NCI-H446 (cell line): Measurements from ENCODE around the gene SLC10A4.
A peak's percentile ranks its signal among the peaks of the same experiment; 100 is the strongest.
"Not testable (repeated sequence)": the region's sequence is repeated elsewhere in the genome, so short reads cannot be mapped to it uniquely, and the experiment has no call there.

Experiments used
- DNase-seq, 2 experiments: peaks; one replicate each; lab custom pipeline; 2025; lab: John Stamatoyannopoulos, UW

Gene SLC10A4, protein sequence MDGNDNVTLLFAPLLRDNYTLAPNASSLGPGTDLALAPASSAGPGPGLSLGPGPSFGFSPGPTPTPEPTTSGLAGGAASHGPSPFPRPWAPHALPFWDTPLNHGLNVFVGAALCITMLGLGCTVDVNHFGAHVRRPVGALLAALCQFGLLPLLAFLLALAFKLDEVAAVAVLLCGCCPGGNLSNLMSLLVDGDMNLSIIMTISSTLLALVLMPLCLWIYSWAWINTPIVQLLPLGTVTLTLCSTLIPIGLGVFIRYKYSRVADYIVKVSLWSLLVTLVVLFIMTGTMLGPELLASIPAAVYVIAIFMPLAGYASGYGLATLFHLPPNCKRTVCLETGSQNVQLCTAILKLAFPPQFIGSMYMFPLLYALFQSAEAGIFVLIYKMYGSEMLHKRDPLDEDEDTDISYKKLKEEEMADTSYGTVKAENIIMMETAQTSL

DNA sequence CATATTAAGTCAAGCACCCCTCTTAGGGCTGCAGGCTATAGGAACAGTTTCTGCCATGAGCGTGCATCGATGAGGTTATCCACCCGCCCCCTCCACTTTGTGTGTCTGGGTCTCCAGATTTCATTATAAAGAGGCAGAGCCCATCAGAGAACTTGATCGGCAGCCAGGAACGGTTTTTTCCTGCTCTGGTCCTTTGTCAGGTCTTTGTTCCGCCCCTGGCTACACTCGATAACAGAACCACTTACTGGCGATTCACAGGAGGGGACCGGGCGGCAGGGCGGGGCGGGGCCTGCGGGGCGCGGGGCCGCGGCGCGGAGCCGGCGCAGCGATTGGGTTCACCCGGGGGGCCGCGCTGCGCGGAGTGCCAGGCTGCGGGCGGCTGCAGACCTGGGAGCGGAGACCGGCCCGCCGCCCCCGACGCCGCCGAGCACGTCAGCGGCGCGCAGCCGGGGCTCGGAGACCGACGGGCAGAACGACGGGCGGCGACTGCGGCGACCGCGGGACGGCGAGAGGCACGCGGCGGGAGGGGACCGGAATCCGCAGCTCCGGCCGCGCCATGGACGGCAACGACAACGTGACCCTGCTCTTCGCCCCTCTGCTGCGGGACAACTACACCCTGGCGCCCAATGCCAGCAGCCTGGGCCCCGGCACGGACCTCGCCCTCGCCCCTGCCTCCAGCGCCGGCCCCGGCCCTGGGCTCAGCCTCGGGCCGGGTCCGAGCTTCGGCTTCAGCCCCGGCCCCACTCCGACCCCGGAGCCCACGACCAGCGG, at the start of gene SLC10A4:
Gene SLC10A4 (plus strand): TSS at position 338 of the 771 bp plus-strand sequence. CDS start 219 bp downstream, at position 557.
- peak in 1 of 2 experiments; percentile 23 for DNase-seq

DNA sequence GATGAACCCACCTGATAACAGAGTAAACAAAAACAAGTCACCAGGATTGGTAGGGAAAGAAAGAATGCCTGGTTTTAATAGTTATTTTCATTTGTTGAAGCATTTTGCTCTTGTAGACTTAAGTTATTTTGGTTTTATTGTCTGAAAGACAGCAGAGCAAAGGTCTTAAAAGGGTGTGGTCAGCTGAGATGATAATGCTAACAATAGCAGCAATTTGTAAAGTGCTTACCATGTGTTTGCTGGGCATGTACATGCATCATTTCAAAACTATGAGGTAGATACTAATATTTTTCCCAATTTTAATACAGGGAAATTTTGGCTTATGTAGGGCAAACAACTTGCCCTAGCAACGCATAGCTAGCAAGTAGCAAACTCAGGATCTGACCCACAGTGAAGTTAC, 46.8 kb upstream of the SLC10A4 start:
- DNase-seq: no peak

DNA sequence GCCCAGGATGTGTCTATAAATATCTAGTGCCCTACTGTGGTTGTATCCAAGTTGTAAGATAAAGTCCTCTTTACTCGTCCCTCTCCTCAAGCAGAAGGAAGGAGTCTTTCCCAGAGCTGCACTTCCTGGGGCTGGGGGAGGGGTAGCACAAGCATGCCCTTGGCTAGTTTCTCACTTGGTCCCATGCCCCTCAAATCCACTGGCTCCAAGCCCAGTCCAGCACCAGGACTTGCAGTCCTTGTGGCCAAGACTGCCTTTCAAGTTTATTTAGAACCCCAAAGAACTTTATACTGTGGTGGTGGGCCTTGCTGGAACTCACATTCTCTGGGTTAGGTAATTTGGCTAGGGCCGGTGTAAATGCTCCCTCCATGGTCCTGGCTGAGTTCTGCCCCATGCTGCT, 43.2 kb upstream of the SLC10A4 start:
- DNase-seq: no peak

DNA sequence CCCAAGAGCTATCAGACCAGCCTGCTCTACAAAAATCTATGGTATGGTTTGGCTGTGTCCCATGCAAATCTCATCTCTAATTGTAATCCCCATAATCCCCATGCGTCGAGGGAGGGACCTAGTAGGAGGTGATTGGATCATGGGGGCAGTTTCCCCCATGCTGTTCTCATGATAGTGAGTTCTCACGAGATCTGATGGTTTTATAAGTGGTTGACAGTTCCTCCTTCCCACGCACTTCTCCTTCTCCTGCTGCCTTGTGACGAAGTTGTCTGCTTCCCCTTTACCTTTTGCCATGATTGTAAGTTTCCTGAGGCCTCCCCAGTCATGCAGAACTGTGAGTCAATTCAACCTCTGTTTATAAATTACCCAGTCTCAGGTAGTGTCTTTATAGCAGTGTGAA, 42.2 kb upstream of the SLC10A4 start:
- DNase-seq: not testable (repeated sequence)

DNA sequence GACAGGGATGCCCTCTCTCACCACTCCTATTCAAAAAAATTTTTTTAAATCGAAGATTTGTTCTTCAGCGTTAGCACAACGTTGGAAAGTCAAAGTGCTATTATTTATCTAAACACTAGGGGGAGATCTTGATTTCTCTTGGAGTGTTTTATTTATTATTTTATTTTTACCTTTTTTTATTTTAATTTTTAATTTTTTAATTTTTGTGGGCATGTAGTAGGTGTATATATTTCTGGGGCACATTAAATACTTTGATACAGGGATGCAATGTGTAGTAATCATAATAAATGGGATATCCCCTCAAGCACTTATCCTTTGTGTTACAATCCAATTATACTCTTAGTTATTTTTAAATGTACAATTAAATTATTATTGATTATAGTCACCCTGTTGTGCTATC, 37.4 kb upstream of the SLC10A4 start:
- no peak for DNase-seq

DNA sequence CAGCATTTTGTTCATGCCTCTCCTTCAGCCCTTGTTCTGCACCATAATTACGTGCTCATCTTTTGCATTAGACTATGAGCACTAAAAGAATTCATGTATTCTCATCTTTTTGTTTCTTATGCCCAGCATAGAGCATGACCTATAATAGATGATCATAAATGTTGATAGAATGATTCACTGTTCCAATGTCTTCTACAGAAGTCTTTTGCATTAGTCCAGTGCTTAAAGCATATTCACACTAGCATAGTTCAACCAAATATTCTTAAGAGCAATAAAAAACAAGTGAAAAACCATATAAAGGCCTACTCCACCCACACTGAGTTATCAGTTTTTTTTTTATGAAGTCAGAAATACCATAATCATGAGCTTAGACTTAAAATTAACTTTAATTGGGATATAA, 36.5 kb upstream of the SLC10A4 start:
- no peak for DNase-seq

DNA sequence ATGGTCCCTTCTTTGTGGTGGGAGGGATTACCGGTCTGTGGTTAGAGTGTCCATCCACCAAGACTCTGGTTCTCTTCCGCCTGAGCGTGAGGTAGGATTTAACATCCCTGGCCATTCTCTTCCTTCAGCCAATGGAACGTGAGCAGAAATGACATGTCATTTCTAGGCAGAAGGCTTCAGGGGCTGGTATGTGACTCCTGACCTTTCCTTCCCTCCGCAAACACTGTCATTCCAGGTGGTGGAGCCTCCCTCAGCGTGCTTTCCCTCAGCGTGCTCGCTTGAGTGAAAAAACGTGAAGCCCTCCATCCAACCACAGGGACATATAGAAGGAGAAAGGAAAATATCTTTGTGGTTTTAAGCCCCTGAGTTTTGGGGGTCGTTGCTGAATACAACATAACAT, 34.0 kb upstream of the SLC10A4 start:
- no peak for DNase-seq

DNA sequence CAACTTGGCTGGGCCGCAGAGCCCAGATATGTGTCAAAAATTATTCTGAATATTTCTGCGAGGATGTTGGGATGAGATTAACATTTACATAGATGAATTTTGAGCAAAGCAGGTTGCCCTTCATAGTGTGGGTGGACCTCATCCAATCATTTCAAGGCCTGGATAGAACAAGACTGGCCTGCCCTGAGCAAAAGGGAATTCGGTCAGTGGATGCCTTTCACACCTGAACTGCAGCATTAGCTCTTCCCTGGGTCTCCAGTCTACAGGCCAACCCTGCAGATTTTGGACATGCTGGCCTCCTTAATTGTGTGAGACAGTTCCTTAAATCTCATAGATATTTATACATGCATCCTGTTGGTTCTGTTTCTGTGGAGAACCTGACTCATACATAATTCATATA, 32.4 kb upstream of the SLC10A4 start:
- no peak for DNase-seq

DNA sequence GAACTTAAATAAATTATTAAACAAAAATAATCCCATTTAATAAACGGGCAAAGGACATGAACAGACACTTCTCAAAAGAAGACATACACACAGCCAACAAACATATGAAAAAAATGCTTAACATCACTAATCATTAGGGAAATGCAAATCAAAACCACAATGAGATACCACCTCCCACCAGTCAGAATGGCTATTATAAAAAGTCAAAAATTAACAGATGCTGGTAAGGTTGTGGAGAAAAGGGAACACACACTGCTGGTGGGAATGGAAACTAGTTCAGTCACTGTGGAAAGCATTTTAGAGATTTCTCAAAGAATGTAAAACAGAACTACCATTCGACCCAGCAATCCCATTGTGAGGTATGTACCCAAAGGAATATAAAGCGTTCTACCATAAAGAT, 31.5 kb upstream of the SLC10A4 start:
- DNase-seq: not testable (repeated sequence)

DNA sequence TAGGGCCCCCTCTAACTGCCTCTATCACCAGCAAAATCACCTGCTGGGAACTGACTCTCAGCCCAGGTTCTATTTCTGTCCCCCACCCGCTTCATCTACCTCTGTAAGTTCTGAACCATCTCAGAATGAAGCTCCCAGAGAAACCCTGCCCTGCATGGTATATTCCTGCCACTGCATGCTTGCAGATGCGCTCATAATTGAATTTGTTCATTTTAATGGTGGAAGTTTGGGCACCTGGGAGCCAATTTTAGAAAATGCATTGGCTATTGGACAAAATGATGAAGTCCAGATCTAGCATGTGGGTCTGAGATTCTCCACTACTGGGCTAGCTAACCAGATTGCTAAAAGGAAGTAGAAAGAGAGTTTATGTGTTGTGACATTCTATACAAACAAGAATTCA, 28.6 kb upstream of the SLC10A4 start:
- DNase-seq: no peak

DNA sequence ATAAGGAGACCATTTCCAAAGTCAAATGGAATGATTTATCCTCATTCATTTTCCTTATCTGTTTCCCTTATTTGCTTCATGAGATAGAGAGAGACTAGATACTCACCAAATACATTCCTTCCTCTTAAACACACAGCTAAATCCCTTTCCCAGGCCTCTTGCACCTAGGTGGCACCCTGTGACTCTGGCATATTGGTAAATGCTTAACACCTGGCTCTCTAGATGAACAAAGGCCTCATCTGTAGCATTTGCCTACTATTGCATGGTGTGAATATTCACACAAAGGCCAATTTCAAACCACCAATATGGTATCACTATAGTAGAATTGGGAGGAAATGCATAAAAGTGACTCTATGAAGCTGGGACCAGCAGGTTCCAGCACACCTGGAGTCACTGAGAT, 22.1 kb upstream of the SLC10A4 start:
- no peak for DNase-seq

DNA sequence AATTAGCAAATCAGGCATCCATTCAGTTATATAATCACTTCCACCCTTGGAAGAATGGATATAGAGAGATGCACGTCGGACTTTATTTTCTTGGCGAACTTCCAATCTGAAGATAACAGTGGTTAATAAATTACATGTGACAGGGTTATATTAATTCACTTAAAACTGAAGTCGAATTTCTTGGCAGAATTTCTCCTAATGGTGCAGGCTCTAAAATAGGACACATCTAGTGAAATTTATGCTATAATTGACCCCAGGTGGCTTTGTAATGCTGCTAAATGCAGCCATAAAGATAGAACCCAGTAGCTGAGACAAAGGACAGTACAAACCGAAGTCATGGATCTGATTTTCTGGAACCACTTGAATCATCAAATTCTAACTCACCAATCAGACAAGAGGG, 20.8 kb upstream of the SLC10A4 start:
- DNase-seq: no peak

DNA sequence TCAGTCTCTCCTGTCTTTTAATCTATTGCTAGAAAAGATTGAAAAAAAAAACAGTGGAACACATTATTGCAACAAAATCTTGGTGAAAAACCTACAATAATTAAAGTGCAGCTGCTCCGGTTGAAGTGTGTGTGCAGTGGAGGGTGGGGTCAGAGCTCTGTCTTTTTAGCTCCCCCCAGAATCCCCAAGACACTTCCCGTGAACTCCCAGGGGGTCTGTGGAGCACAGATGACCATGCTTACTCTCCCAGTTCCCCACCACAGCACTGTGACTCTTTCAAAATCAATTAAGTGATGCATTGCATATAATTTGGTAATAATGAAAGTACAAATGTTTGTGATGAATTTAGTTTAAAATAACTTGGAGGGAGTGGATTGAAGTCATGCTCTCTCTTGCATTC, 15.7 kb upstream of the SLC10A4 start:
- DNase-seq: no peak

DNA sequence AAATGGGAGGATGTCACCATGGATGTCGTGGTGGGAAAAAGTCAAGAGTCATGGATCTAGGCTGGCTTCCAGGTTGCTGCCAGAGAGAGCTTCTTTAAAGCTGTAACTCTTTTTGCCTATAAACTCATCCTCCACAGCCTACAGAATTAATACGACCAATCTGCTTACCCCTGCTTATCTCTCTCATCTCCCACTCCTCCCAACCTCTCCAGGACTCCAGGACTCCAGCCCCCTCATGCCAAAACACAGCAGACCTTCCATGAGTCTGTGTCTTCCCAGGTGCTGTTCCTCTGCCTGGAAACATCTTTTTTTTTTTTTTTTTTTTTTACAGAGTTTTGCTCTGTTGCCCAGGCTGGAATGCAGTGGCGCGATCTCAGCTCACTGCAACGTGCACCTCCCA, 15.3 kb upstream of the SLC10A4 start:
- no peak for DNase-seq

DNA sequence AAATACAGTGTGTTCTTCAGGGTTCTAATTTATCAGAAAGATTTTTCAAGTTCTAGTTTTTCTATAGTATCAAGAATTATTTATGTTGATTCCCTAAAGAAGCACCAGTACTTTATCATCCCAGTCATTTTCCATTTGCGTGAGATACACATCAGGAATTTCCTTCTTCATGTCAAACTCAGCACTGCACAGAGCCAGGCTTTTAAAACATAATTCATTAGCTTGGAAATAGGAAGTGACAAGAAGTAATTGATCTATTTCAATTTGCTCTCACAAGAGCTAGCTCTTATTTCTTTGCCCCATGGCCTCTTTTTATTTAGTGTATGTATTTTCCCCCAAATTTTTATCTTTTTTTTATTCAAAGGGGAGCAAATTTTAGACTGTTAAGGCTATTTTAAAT, 13.0 kb upstream of the SLC10A4 start:
- DNase-seq: no peak

DNA sequence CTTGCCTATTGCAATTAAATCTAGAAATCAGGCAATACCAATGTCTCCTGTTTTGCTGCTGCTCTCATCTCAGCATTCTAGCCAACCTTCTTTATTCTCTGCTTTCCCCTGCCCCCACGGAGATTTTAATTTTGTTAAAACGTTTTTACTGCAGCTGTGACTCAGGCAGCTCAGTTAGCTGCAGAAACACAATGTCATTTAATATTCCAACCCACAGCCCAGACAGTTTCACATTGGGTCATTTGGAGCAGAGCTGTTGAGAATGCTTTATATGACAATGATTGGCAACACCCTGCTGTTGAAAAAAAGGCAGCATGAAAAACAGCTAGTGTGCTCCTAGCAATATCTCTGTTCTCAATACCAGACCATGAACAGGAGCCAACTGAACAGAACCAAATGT, 12.6 kb upstream of the SLC10A4 start:
- no peak for DNase-seq

DNA sequence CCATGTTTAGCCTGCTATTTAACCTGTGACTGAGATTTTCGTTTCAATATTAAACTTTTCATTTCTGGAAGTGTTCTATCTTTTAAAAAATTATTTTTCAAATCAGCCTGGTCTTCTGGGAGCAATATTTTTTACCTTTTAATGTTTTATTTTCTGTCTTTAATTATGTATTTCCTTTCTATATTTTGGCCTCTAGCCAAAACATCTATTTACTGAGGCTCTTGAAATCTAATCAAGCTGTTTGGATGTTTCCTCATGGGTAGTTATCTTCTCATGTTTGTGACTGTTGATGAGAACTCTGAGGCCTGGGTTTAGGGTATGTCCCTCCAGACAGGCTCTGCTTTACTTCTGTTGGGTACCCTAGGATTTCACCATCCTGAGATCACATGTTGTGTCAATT, 10.3 kb upstream of the SLC10A4 start:
- no peak for DNase-seq

DNA sequence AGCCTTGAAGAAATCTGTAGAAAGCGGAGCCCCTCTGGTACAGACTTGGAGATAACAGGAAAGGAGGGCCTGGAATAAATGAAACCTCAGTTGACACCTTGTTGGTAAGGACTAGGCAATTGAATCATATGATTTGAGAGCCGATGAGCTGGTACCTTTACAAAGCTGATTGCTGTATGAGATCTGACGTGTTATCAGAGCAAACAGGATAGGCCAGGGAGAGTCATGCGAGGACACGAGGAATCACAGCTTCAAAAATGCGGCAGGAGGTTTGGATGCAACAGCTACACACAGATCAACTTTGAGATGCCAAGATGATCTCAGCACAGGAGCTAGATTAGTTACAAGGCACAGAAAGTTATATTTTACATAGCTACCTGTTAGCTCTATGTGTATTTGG, 7.4 kb upstream of the SLC10A4 start:
- DNase-seq: no peak

DNA sequence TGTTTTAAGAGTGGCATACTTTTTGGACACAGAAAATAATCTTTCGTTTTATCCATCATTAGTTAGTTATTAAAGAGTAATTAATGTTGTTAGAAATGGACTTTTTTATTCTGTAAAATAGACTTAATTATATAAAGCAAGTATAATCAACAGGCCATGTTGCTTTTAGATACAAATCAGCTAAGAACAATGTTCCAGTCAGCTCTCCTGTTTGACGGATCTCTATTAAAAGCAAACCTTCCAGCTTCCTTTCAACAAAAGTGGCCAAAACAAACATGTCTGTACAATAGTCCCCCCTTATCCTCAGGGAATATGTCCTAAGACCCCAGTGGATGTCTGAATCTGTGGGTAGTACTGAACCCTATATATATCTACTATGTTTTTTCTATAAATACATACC, 4.9 kb upstream of the SLC10A4 start:
- no peak for DNase-seq

DNA sequence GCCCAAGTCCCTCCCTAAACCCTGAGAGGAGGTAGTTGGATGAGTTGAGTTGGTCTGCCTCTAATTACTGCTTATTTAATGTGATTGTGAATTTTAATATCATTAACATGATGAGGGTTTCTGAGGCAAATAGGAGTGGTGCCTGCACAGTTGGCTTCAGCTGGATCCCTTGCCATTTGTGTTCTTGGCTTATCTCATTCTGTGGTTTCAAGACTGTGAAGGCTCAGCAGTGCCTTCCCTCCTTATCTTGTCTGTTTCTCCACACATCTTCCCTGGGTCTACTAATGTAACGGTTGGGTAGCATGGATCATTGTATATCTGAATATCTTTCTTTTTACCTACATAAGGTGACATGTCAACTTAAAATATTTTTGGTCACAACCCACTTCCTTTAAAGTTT, 1.6 kb upstream of the SLC10A4 start:
- no peak for DNase-seq

DNA sequence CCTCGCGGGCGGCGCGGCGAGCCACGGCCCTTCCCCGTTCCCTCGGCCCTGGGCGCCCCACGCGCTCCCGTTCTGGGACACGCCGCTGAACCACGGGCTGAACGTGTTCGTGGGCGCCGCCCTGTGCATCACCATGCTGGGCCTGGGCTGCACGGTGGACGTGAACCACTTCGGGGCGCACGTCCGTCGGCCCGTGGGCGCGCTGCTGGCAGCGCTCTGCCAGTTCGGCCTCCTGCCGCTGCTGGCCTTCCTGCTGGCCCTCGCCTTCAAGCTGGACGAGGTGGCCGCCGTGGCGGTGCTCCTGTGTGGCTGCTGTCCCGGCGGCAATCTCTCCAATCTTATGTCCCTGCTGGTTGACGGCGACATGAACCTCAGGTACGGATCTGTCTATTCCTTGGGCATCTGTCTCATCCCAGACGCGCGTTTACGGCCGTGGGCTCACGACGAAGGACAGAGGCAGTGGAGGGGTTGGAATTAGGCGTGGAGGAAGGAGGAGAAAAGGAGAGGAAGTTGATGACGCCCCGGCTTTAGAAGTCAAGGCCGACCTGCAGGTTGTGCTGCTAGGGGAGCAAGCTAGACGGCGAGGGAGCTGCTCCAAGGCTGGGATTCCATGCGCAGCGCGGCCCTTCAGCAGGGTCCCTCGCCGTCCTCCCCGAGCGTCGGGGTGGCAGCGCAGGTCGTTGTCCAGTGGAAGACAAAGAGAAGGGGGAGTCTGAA, 792 bp downstream of the SLC10A4 start:
- DNase-seq: no peak

DNA sequence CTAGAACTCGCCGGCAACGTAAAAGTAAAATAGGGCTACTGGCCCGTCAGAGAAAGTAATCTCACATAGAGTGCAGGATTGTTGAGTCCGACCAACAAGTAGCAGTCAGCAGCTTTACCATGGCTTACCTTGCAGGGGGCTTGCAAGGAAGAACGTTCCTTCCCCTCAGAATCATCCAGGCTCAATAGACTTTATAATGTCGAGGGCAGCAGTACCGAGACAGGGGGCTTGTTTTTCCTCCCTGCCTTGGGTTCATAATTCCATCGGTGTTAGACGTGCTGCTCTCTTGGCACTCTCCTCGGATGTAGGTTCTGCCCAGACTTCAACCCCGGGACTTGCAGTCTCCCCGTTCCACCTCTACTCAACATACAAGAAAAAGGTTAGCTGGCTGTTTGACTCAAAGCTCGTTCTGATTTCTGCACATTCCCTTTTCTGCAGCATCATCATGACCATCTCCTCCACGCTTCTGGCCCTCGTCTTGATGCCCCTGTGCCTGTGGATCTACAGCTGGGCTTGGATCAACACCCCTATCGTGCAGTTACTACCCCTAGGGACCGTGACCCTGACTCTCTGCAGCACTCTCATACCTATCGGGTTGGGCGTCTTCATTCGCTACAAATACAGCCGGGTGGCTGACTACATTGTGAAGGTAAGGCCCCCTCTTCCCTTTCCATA, 1.5 kb downstream of the SLC10A4 start:
- DNase-seq: no peak
